NCI-H2081 (cell line): Measurements from ENCODE around the gene SIGLEC8.
"Not testable (repeated sequence)": the region's sequence is repeated elsewhere in the genome, so short reads cannot be mapped to it uniquely, and the experiment has no call there.

ENCODE experiments used
- DNase-seq, 2 experiments: peaks; one replicate each; lab custom pipeline; 2025; lab: John Stamatoyannopoulos, UW

SIGLEC8 gene

GRCh38 chr19:51458051-51458645 is at the start of gene SIGLEC8:
TSS of gene SIGLEC8 (minus strand) at chr19:51458454. CDS start at chr19:51458387, 67 bp downstream.
- no peak for DNase-seq

GRCh38 chr19:51507640-51508058 is 49.4 kb upstream of the SIGLEC8 start:
- no peak for DNase-seq

- no peak for DNase-seq
These were observed 48.9 kb upstream of the SIGLEC8 start for GRCh38 chr19:51507192-51507591.

GRCh38 chr19:51505904-51506303 is 47.6 kb upstream of the SIGLEC8 start:
- DNase-seq, result no peak

DNA sequence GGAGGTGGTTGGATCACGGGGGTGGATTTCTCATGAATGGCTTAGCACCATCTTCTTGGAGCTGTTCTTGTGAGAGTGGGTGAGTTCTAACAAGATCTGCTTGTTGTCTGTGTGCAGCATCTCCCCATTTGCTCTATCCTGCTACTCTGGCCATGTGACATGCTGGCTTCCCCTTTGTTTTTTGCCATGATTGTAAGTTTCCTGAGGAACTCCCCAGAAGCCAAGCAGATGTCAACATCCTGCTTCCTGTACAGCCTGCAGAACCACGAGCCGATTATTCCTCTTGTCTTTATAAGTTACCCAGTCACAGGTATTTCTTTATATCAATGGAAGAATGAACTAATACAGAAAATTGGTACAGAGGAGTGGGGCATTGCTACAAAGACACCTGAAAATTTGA is 45.6 kb upstream of the SIGLEC8 start:
- no peak for DNase-seq

DNA sequence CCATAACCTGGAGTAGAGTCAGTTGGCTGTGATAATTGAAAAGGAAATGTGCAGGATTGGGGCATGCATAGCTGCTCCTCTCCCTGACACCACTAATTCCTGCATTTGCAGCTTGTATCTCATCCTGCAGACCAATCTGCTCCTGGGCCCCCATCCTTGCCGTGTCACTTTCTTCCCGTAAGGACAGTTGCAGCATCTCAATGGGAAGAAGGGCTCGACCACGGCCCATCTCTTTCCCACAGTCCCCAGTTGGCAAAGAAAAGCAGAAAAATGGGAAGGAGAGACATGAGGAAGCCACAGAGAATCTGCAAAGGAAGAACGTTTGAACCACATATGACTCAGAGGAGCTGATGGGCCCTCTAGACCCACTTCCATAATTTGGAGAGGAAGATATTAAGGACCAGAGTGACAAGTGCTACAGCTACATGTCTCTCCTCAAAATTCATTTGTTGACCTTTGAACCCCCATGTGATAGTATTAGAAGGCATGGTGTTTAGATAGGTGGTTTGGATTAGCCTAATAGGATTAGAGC is 45.1 kb upstream of the SIGLEC8 start:
- DNase-seq, result no peak

GRCh38 chr19:51501594-51502263 is 43.5 kb upstream of the SIGLEC8 start, which contains the start of gene SIGLEC12:
TSS of gene SIGLEC12 (minus strand) at chr19:51501800. CDS start at chr19:51501733, 67 bp downstream.
- DNase-seq, result no peak

- not testable (repeated sequence) for DNase-seq
These were observed 42.7 kb upstream of the SIGLEC8 start for GRCh38 chr19:51500931-51501330.

DNA sequence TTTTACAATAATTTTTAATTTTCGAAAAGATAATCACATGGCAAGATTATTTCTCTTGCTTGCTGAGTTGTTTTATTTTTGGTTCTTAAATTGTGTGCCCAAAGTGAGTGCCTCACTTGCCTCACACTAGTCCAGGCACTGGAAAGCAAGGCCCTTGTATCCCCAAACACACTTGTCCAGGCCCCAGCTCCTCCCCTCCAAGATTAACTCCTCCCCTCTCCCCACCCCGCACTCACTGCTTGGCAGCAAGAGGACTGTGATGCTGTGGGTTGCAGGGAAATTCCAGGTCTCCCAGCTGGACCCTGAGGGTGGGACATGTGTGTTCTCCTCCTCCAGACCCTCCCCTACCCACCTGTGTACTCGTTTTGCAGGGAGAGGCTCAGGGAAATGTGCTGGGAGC is 39.4 kb upstream of the SIGLEC8 start:
- no peak for DNase-seq

DNA sequence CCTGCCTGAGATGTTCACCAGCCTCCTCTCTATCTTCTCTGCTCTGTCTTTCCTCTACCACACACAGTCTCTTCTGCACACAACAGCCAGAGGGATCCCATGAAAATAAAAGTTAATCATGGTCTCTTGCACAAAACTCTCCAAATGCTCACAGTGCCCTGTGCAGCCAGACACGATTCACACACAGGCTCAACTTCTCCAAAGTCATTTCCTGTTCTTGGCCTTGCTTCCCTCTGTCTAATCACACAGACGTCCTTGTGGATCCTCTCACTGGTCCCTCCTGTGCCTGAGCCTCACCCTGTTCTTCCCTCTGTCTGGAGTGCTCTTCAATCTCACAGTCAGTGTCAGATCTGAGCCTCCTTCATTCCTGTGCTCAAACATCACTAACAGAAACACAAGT is 35.5 kb upstream of the SIGLEC8 start:
- no peak for DNase-seq

DNA sequence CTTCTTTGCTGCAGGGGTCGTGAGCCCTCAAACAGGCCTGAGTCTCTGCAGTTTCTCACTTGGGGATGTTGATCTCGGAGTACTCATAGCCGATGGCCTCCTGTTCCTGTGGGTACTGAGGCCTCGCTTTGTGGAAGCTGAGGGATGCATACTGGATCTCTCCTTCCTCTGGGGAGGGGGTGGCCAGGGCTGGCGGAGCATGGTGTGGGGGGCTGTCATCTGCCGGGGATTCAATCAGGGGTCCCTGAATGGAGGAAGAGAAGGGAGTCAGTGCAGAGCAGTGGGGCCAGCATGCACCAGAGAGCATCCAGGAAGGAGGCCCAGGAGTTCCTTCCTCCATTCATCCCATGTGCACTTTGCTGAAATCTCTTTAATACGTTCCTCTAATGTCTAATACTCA is 33.3 kb upstream of the SIGLEC8 start:
- DNase-seq, result no peak

DNA sequence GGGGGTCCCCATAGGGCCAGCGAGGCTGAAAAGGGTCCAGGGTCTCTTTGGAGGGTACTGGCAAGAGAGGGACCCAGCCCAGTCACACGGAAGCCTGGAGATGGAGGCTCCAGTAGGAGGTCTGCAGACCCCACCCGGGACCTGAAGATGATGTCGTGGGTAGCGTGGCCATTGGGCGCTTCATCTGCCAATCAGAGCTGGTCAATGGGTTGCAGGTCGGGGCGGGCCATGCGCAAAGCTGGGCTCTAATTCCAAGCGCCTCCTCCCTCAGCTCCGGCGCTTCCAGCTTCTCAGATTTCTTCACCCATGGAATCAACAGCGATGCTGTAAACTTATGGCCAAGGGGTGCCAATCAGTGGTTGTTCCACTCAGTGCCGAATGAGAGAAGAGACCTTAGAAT is 32.4 kb upstream of the SIGLEC8 start:
- DNase-seq, result no peak

DNA sequence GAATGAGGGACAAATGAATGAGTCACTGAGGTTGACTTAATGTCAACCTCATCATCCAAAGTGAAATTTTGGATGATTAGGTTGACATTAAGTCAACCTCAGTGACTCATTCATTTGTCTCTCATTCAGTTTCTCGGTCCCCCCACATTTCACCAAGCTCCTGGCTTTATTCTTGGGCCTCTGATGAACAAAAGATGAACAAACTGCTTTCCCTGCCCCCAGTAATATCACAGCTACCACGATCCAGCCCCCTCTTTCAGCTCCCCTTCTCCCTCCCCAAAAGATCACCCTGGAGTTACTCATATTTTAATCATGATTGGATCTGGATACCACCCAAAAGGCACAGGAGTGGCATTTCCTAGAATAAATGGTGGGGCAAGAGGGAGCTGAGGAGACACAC is 30.9 kb upstream of the SIGLEC8 start:
- no peak for DNase-seq

- DNase-seq, result no peak
These were observed 30.2 kb upstream of the SIGLEC8 start for GRCh38 chr19:51488491-51488890.

DNA sequence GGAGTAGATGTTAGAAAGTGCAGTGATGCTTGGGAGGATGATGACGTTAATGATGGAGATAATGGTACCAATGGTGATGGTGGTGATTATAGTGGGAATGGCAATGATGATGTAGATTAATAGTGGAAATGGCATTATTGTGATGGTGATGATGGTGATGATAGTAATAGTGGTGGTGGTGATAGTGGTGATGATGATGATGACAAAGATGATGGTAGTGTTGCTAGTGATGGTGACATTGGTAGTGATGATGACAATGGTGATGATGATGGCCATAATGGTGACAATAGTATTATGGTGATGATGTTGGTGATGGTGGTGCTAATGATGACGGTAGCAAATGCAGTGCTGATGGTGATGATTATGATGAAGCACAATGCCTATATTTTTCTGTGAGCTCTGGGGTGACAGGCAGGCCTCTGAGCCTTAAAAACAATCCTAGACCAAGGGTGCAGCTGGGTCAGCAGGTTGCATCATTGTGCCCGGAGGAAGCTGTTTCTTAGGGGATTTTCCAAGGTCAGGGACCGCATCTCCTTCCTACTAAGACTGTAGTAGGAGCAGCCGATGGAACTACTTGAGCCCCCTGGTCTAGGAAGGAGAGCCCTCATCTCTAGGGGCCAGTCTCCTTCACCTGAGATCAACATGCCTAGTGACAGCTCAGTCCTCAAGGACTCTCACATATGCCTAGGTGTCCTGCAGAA is 27.9 kb upstream of the SIGLEC8 start:
- DNase-seq, result no peak

DNA sequence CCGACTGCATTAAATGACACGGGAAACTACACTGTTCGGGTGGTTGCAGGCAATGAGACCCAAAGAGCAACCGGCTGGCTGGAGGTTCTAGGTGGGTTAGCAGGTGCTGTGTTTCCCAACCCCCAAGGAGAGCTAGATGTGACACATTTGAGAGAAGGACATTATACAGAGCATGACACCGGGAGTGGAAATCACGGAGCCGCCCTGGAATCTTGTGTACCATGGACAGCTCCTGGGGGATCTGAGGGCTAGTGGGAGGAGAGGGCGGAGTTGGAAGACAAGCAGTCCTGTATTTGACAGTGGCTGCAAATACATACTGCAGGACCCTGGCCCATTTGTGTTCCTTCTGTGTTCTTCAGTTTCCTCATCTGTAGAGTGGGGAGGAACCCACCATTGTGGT is 22.3 kb upstream of the SIGLEC8 start:
- no peak for DNase-seq

DNA sequence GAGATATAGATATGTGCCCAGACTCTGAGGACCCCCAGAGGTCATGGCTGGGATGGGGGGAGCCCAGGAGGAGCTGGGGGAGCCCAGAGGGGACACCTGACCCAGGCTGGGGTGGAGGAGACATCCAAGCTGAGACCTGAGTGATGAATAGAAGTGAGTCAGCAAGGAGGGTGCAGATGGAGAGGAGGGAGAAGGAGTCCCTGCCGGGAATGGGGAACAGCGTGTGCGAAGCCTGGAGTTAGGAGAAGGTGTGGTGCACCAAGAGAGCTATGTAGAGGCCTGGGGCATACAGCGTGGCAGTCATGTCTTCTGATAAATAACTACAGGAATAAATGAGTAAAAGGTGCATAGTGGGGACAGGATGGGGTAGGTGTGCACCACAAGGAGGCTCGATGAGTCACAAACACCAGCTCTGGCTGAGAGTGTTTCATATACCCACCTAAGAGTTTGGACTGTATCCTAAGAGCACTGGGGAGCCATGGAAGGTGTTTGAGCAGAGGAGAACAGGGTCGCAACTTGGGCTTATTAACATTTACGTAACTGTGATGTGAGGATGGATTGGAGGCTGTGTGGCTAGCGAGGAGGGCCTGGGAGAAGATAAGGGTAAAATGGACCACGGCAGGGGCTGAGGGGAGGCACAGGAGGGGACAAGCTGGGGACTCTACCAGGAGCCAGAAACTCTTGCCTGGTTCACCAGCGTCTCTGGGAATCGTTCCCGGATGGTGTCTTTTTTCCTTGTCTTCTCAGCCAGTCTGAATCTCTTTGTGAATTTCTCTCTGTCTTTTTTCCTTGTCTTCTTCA is 21.5 kb upstream of the SIGLEC8 start:
- DNase-seq, result no peak

DNA sequence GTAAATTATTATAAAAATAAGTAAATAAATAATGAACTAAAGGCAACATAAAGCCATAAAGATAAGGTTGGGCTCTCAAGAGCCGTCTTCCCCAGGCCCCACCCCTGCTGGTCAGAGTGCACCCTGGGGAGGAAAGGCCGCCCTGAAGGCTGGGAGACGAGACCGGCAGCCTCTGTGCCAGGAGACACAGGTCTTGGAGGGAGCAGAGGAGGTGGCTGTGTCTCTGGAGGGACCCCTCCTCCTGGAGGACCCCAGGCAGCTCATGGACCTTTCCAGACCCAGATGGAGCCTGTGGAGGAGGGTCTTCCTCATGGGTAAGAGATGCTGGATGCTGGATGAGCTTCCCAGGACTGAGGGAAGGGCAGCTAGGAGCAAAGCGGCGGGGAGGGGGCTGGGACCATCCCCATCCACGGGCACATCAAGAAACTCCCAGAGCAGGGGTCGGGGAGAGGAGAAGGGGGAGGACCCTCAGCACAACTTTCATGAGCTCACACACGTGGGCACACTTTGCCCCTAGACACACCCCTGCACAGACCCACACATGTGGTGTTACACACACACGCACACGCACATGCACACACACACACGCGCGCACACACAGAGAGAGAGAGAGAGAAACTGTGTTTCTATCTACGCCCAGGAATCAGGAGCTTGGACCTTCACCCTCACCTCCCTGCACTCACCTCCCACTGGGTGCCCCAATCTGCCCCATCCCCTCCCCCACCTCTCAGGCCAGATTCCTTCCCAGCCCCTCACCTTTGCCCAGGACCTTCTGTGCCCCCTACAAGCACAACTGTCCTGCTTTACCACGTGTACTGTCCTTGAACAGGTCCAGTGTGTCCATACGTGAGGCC is 20.4 kb upstream of the SIGLEC8 start, which contains the start of gene CEACAM18:
Gene CEACAM18 (plus strand): TSS at position 159 of the 854 bp plus-strand sequence.
- no peak for DNase-seq

GRCh38 chr19:51477344-51477743 is 19.1 kb upstream of the SIGLEC8 start:
- no peak for DNase-seq

DNA sequence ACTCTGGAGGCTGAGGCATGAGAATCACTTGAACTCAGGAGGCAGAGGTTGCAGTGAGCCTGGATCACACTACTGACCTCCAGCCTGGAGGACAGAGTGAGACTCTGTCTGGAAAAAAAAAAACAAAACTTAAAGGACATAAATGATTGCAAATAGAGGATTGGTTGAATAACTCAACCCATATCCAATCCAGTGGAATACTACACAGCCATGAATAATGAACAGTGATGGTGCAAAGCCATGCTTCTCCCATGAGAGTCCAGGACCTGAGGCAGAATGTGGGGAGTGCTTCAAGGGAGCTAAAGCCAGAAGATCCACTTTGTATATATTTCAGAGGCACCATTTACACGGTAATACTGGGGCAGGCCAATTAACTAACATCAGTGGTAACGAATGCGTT is 17.9 kb upstream of the SIGLEC8 start:
- DNase-seq, result no peak
